Endodermal cell (in vitro differentiated cells): ENCODE measurements around the gene XXYLT1. TPM values are rescaled to one million over a fixed set of nuclear protein-coding genes. Genes with fewer than 3 reads are reported as not detected.
"Not testable (repeated sequence)": the region's sequence is repeated elsewhere in the genome, so short reads cannot be mapped to it uniquely, and the experiment has no call there.

Source experiments
- DNase-seq: peaks from one replicate; pipeline ENCODE4 v3.0.0-alpha.2; 2017
- H3K27ac ChIP-seq: 2 replicates; pipeline ENCODE4 v1.5.1; 2013; ENCODE audit warnings: mild to moderate bottlenecking, low read depth, low read length, moderate library complexity
- H3K27me3 ChIP-seq: 2 replicates; pipeline ENCODE4 v1.6.1; 2013; ENCODE audit warnings: mild to moderate bottlenecking, low read length, moderate library complexity; ENCODE audit not compliant: insufficient read depth, control insufficient read depth, poor library complexity, severe bottlenecking
- H3K36me3 ChIP-seq: 2 replicates; pipeline ENCODE4 v1.7.0; 2013; ENCODE audit warnings: mild to moderate bottlenecking, low read length, moderate library complexity; ENCODE audit not compliant: control insufficient read depth, insufficient read depth
- H3K4me1 ChIP-seq: one replicate; pipeline ENCODE4 v1.7.0; 2013; ENCODE audit warnings: low read length; ENCODE audit not compliant: control insufficient read depth, insufficient read depth
- H3K4me3 ChIP-seq: 2 replicates; pipeline ENCODE4 v1.5.1; 2013; ENCODE audit warnings: mild to moderate bottlenecking, low read length, moderate library complexity
- H3K9ac ChIP-seq: 2 replicates; pipeline ENCODE4 v1.6.1; 2013; ENCODE audit warnings: mild to moderate bottlenecking, low read length, moderate library complexity; ENCODE audit not compliant: poor library complexity, severe bottlenecking; ENCODE audit errors: extremely low read depth
- H3K9me3 ChIP-seq: 2 replicates; pipeline ENCODE4 v1.6.1; 2013; ENCODE audit warnings: mild to moderate bottlenecking, low read length, moderate library complexity; ENCODE audit not compliant: control insufficient read depth
- H3K27ac Mint-ChIP-seq: 2 replicates; pipeline ENCODE4 v1.8.0; 2020; ENCODE audit warnings: mixed read lengths
- H3K27me3 Mint-ChIP-seq: 2 replicates; pipeline ENCODE4 v1.8.0; 2021; ENCODE audit warnings: mild to moderate bottlenecking, mixed read lengths; ENCODE audit not compliant: insufficient read depth
- H3K36me3 Mint-ChIP-seq: 2 replicates; pipeline ENCODE4 v1.8.0; 2020; ENCODE audit warnings: low read depth, mixed read lengths
- H3K4me1 Mint-ChIP-seq: 2 replicates; pipeline ENCODE4 v1.8.0; 2020; ENCODE audit warnings: mixed read lengths
- H3K4me3 Mint-ChIP-seq: 2 replicates; pipeline ENCODE4 v1.8.0; 2020; ENCODE audit warnings: mild to moderate bottlenecking, moderate library complexity, mixed read lengths
- H3K9me3 Mint-ChIP-seq: 2 replicates; pipeline ENCODE4 v1.8.0; 2020; ENCODE audit warnings: mild to moderate bottlenecking, mixed read lengths
- CTCF ChIP-seq: fragments of 200-600 bp; sonication (generic); conservative IDR thresholded peaks from 2 replicates; pipeline ENCODE4 v1.5.0; 2021; ENCODE audit warnings: antibody characterized with exemption, mild to moderate bottlenecking
- WGBS, 2 experiments: methylation state at CpG; one replicate each; pipeline versions ENCODE4 v1.1.5 to v1.1.7; 2013; ENCODE audit warnings: missing lambda C conversion rate in 2 of 2, mixed read lengths in 1 of 2; ENCODE audit not compliant: insufficient coverage in 1 of 2, insufficient read length in 1 of 2; 5-methylcytosine and 5-hydroxymethylcytosine counted together
- total RNA-seq, 2 donors: library from RNA; stranded (reverse); fragmentation: NEBNext Ultra II Directional in 1 of 2; extraction: Animal tissue kit (Norgen Biotek cat#: 25700) in 1 of 2; gene quantifications; 2 replicates in 1 of 2; 3 replicates in 1 of 2; pipeline ENCODE4 v1.2.1, GENCODE V29; 2021

The XXYLT1 gene
- total RNA-seq, 2 donors from 2014 or later = 35.5 to 38.3 TPM

GRCh38 chr3:195215576-195215975, 55.4 kb downstream of the XXYLT1 start:
- H3K36me3 Mint-ChIP-seq = peaks cover 16% of the 10 kb centered on the region
- H3K4me1 Mint-ChIP-seq, H3K27me3 Mint-ChIP-seq, DNase-seq, H3K36me3 ChIP-seq, H3K4me1 ChIP-seq, H3K9me3 Mint-ChIP-seq, H3K27ac Mint-ChIP-seq, H3K4me3 Mint-ChIP-seq, H3K27me3 ChIP-seq, H3K9me3 ChIP-seq, H3K27ac ChIP-seq, H3K4me3 ChIP-seq, H3K9ac ChIP-seq: not testable (repeated sequence)
- 88 to 100% methylated on average over 2 of the region's 2 CpGs for WGBS, 2 experiments

- Histone ChIP-seq H3K27ac (no peak overlapping the region), H3K27me3 (no peaks in the 10 kb centered on the region), H3K9ac (no peak overlapping the region), H3K9me3 (peaks cover 4% of the 10 kb centered on the region), H3K36me3 (peaks cover 7% of the 10 kb centered on the region), H3K4me1 (peaks cover 8% of the 10 kb centered on the region), H3K4me3 (no peak overlapping the region)
- H3K36me3 Mint-ChIP-seq = peaks cover 15% of the 10 kb centered on the region
- no peak overlapping the region for H3K4me3 Mint-ChIP-seq
- H3K27me3 Mint-ChIP-seq = no peaks in the 10 kb centered on the region
- no peak overlapping the region for H3K27ac Mint-ChIP-seq
- H3K4me1 Mint-ChIP-seq = peaks cover 8% of the 10 kb centered on the region
- TF ChIP-seq CTCF = no peak
- WGBS, 2 experiments = 86 to 93% methylated on average over 8 of the region's 8 CpGs
- no peak for DNase-seq
- H3K9me3 Mint-ChIP-seq = peaks cover 4% of the 10 kb centered on the region
Observed at GRCh38 chr3:195214381-195214780, 56.6 kb downstream of the XXYLT1 start.

GRCh38 chr3:195213639-195214315, 57.2 kb downstream of the XXYLT1 start:
- Mint-ChIP-seq H3K4me1 (peaks cover 11% of the 10 kb centered on the region), H3K27ac (no peak overlapping the region), H3K9me3 (no peaks in the 10 kb centered on the region), H3K36me3 (peaks cover 11% of the 10 kb centered on the region), H3K27me3 (no peaks in the 10 kb centered on the region), H3K4me3 (no peak overlapping the region)
- TF ChIP-seq CTCF = no peak
- Histone ChIP-seq H3K36me3 (peaks cover 4% of the 10 kb centered on the region), H3K27ac (no peak overlapping the region), H3K9ac (no peak overlapping the region), H3K9me3 (no peaks in the 10 kb centered on the region), H3K4me3 (no peak overlapping the region), H3K4me1 (peaks cover 13% of the 10 kb centered on the region), H3K27me3 (no peaks in the 10 kb centered on the region)
- DNase-seq = no peak
- 80 to 97% methylated on average over 5 to 9 of the region's 9 CpGs for WGBS, 2 experiments
